Nucleus accumbens (tissue), 56 donors: ENCODE results near the gene NOP53.
"Not testable (repeated sequence)": the region's sequence is repeated elsewhere in the genome, so short reads cannot be mapped to it uniquely, and the experiment has no call there.

Experiments used
- DNase-seq, 56 donors: peaks; one replicate each; lab custom pipeline; 2025; lab: John Stamatoyannopoulos, UW

Gene NOP53

GRCh38 chr19:47802521-47803043 lies 57.2 kb downstream of the NOP53 start:
- no peak for DNase-seq

- not testable (repeated sequence) for DNase-seq
Measured at GRCh38 chr19:47803148-47803547, 57.8 kb downstream of the NOP53 start.

- DNase-seq = not testable (repeated sequence)
Measured at GRCh38 chr19:47803671-47804070, 58.3 kb downstream of the NOP53 start.

GRCh38 chr19:47804451-47804850 lies 59.1 kb downstream of the NOP53 start, which contains the start of gene TPRX1:
TPRX1 (minus strand) TSS chr19:47804551; CDS start chr19:47804539, 12 bp downstream.
- DNase-seq = not testable (repeated sequence)

GRCh38 chr19:47805313-47805712 lies 60.0 kb downstream of the NOP53 start:
- peak in 3 of 56 donors; percentile 4 to 6 (median 5) for DNase-seq

GRCh38 chr19:47806435-47806834 lies 61.1 kb downstream of the NOP53 start:
- no peak for DNase-seq
